Naive thymus-derived CD8-positive, alpha-beta T cell (primary cell): ENCODE results near the gene URB1. TPM values are rescaled to one million over a fixed set of nuclear protein-coding genes. Genes with fewer than 3 reads are reported as not detected.
"Not testable (repeated sequence)": the region's sequence is repeated elsewhere in the genome, so short reads cannot be mapped to it uniquely, and the experiment has no call there.

Experiments used
- ATAC-seq, 2 donors: fragments of 150-1000 bp; cut with Tn5 transposase in 1 of 2; sonication (Bioruptor Pico), chemical (Tn5 transposase) in 1 of 2; 1 replicate in 1 of 2; 2 replicates in 1 of 2; pipeline ENCODE4 v1.10.0; 2021; ENCODE audit warnings: mild to moderate bottlenecking in 2 of 2, moderate library complexity in 2 of 2
- POLR2A ChIA-PET: fragments of 350-600 bp; sonication (Branson Sonifier 250); formaldehyde crosslinking; loops from one replicate; lab custom pipeline; 2021; ENCODE audit warnings: antibody characterized with exemption; lab: Charles Lee
- DNase-seq, 10 donors: peaks; one replicate each; pipeline versions ENCODE4 v3.0.0 to v3.0.0-alpha.2; 2020 to 2022
- H3K27ac Mint-ChIP-seq, 10 donors: one replicate each; pipeline ENCODE4 v1.8.0; 2020 to 2022; ENCODE audit warnings: mild to moderate bottlenecking in 10 of 10, mixed read lengths in 10 of 10, moderate library complexity in 4 of 10, inconsistent platforms in 1 of 10
- H3K27me3 Mint-ChIP-seq, 5 donors: one replicate each; pipeline ENCODE4 v1.8.0; 2021 to 2022; ENCODE audit warnings: mixed read lengths in 5 of 5
- H3K36me3 Mint-ChIP-seq, 3 donors: one replicate each; pipeline ENCODE4 v1.8.0; 2020 to 2022; ENCODE audit warnings: mixed read lengths in 3 of 3, mild to moderate bottlenecking in 2 of 3, inconsistent platforms in 1 of 3
- H3K4me1 Mint-ChIP-seq, 4 donors: one replicate each; pipeline ENCODE4 v1.8.0; 2021 to 2022; ENCODE audit warnings: mixed read lengths in 4 of 4
- H3K4me3 Mint-ChIP-seq, 10 donors: one replicate each; pipeline ENCODE4 v1.8.0; 2020 to 2022; ENCODE audit warnings: mild to moderate bottlenecking in 10 of 10, mixed read lengths in 10 of 10, moderate library complexity in 6 of 10, inconsistent platforms in 1 of 10
- H3K9me3 Mint-ChIP-seq, 9 donors: one replicate each; pipeline ENCODE4 v1.8.0; 2020 to 2022; ENCODE audit warnings: mixed read lengths in 9 of 9, mild to moderate bottlenecking in 3 of 9, inconsistent platforms in 1 of 9, moderate library complexity in 1 of 9
- polyA plus RNA-seq, 3 donors: library from polyadenylated mRNA; unstranded; fragments of 300-500 nt; fragmentation: Illumina TruSeq; gene quantifications; one replicate each; pipeline ENCODE4 v1.2.3, GENCODE V29; 2021
- total RNA-seq, 8 experiments: library from RNA in 2 of 8; stranded (reverse) in 2 of 8; gene quantifications; one replicate each; pipeline ENCODE4 v1.2.3 and lab custom pipeline; 2021 to 2026

The URB1 gene
- total and polyA plus RNA-seq, 5 experiments from 2014 or later = 2.2 to 22.7 (median 5.6) TPM

- no peaks in the 10 kb centered on the region for H3K4me1 Mint-ChIP-seq
- no peak for ATAC-seq
- H3K36me3 Mint-ChIP-seq = peaks cover 1 to 94% (median 33%) of the 10 kb centered on the region in 3 donors
- POLR2A ChIA-PET = no interaction called here
- no peaks in the 10 kb centered on the region for H3K27me3 Mint-ChIP-seq
- H3K27ac Mint-ChIP-seq = peak overlapping the region in 1 of 10 donors; percentile 13
- no peaks in the 10 kb centered on the region for H3K9me3 Mint-ChIP-seq
- DNase-seq = no peak
- no peak overlapping the region for H3K4me3 Mint-ChIP-seq
Measured at GRCh38 chr21:32320059-32320458, 72.8 kb downstream of the URB1 start.

GRCh38 chr21:32319012-32319411, 73.8 kb downstream of the URB1 start:
- Mint-ChIP-seq H3K36me3 (peaks cover 0 to 92% (median 28%) of the 10 kb centered on the region in 3 donors), H3K27ac (peak overlapping the region in 1 of 10 donors; percentile 43), H3K4me1 (no peaks in the 10 kb centered on the region), H3K27me3 (no peaks in the 10 kb centered on the region), H3K4me3 (no peak overlapping the region), H3K9me3 (no peaks in the 10 kb centered on the region)
- DNase-seq (no peak), ATAC-seq (no peak)
- POLR2A ChIA-PET = no interaction called here

GRCh38 chr21:32317726-32318125, 75.1 kb downstream of the URB1 start:
- POLR2A ChIA-PET = no interaction called here
- Mint-ChIP-seq H3K9me3 (no peaks in the 10 kb centered on the region), H3K27ac (no peak overlapping the region), H3K4me1 (no peaks in the 10 kb centered on the region), H3K4me3 (no peak overlapping the region), H3K27me3 (no peaks in the 10 kb centered on the region), H3K36me3 (peaks cover 4 to 92% (median 23%) of the 10 kb centered on the region in 3 donors)
- ATAC-seq = no peak
- DNase-seq = no peak

GRCh38 chr21:32316361-32317215, 76.2 kb downstream of the URB1 start:
- Mint-ChIP-seq H3K36me3 (peaks cover 4 to 86% (median 23%) of the 10 kb centered on the region in 3 donors), H3K4me3 (no peak overlapping the region), H3K27me3 (no peaks in the 10 kb centered on the region), H3K27ac (no peak overlapping the region), H3K9me3 (no peaks in the 10 kb centered on the region), H3K4me1 (no peaks in the 10 kb centered on the region)
- DNase-seq = no peak
- ATAC-seq = no peak
- POLR2A ChIA-PET = no interaction called here

GRCh38 chr21:32315511-32316281, 77.1 kb downstream of the URB1 start:
- no peak for ATAC-seq

GRCh38 chr21:32314806-32315205, 78.0 kb downstream of the URB1 start:
- H3K9me3 Mint-ChIP-seq = no peaks in the 10 kb centered on the region
- POLR2A ChIA-PET = no interaction called here
- H3K4me1 Mint-ChIP-seq = no peaks in the 10 kb centered on the region
- no peak overlapping the region for H3K4me3 Mint-ChIP-seq
- H3K27ac Mint-ChIP-seq = no peak overlapping the region
- no peak for ATAC-seq
- no peak for DNase-seq
- H3K36me3 Mint-ChIP-seq = peaks cover 4 to 71% (median 11%) of the 10 kb centered on the region in 3 donors
- no peaks in the 10 kb centered on the region for H3K27me3 Mint-ChIP-seq

More at GRCh38 chr21:32315511-32316281, 77.1 kb downstream of the URB1 start:
- Mint-ChIP-seq H3K36me3 (peaks cover 4 to 79% (median 20%) of the 10 kb centered on the region in 3 donors), H3K4me3 (no peak overlapping the region), H3K9me3 (no peaks in the 10 kb centered on the region), H3K27me3 (no peaks in the 10 kb centered on the region), H3K4me1 (no peaks in the 10 kb centered on the region), H3K27ac (peak overlapping the region in 2 of 10 donors; percentile 4 to 49)
- POLR2A ChIA-PET = no interaction called here
- DNase-seq = no peak

- H3K36me3 Mint-ChIP-seq = peaks cover 3 to 62% (median 4%) of the 10 kb centered on the region in 3 donors
- no peak for ATAC-seq
- no peak overlapping the region for H3K4me3 Mint-ChIP-seq
- H3K27ac Mint-ChIP-seq = peak overlapping the region in 1 of 10 donors; percentile 69
- no peaks in the 10 kb centered on the region for H3K9me3 Mint-ChIP-seq
- no peaks in the 10 kb centered on the region for H3K27me3 Mint-ChIP-seq
- no peak for DNase-seq
- POLR2A ChIA-PET = no interaction called here
- no peaks in the 10 kb centered on the region for H3K4me1 Mint-ChIP-seq
Measured at GRCh38 chr21:32312976-32313375, 79.8 kb downstream of the URB1 start.

- Mint-ChIP-seq H3K4me1 (no peaks in the 10 kb centered on the region), H3K27me3 (no peaks in the 10 kb centered on the region), H3K36me3 (peaks cover 2 to 56% (median 4%) of the 10 kb centered on the region in 3 donors), H3K4me3 (no peak overlapping the region), H3K9me3 (no peaks in the 10 kb centered on the region), H3K27ac (peak overlapping the region in 5 of 10 donors; percentile 12 to 47 (median 36))
- DNase-seq (no peak), ATAC-seq (no peak)
- POLR2A ChIA-PET = no interaction called here
Measured at GRCh38 chr21:32312326-32312725, 80.5 kb downstream of the URB1 start.

GRCh38 chr21:32311621-32312020, 81.2 kb downstream of the URB1 start:
- Mint-ChIP-seq H3K36me3 (peaks cover 2 to 52% (median 4%) of the 10 kb centered on the region in 3 donors), H3K4me3 (no peak overlapping the region), H3K27me3 (no peaks in the 10 kb centered on the region), H3K4me1 (peaks cover 0 to under 1% (median 0%) of the 10 kb centered on the region in 4 donors), H3K9me3 (no peaks in the 10 kb centered on the region), H3K27ac (peak overlapping the region in 1 of 10 donors; percentile 27)
- ATAC-seq (no peak), DNase-seq (no peak)
- POLR2A ChIA-PET = no interaction called here

GRCh38 chr21:32310976-32311375, 81.8 kb downstream of the URB1 start:
- H3K4me1 Mint-ChIP-seq, H3K4me3 Mint-ChIP-seq, H3K9me3 Mint-ChIP-seq, H3K27me3 Mint-ChIP-seq, ATAC-seq, POLR2A ChIA-PET, DNase-seq: not testable (repeated sequence)
- H3K27ac Mint-ChIP-seq = peak overlapping the region in 2 of 10 donors; percentile 37 to 65
- peaks cover 0 to 47% (median 4%) of the 10 kb centered on the region in 3 donors for H3K36me3 Mint-ChIP-seq

GRCh38 chr21:32309906-32310460, 82.8 kb downstream of the URB1 start:
- Mint-ChIP-seq H3K9me3 (no peaks in the 10 kb centered on the region), H3K27ac (no peak overlapping the region), H3K27me3 (no peaks in the 10 kb centered on the region), H3K4me1 (peaks cover 0 to 2% (median 0%) of the 10 kb centered on the region in 4 donors), H3K36me3 (peaks cover 0 to 41% (median 4%) of the 10 kb centered on the region in 3 donors), H3K4me3 (no peak overlapping the region)
- no peak for ATAC-seq
- POLR2A ChIA-PET = interaction anchor here (0.7 kb wide), 1 partner anchor 291 kb away, joined by 3 read pairs; no protein-coding TSS in a partner anchor
- no peak for DNase-seq

- H3K4me3 Mint-ChIP-seq = no peak overlapping the region
- ATAC-seq (no peak), DNase-seq (no peak)
- H3K4me1 Mint-ChIP-seq = peaks cover 0 to 2% (median 0%) of the 10 kb centered on the region in 4 donors
- no peaks in the 10 kb centered on the region for H3K9me3 Mint-ChIP-seq
- H3K36me3 Mint-ChIP-seq = peaks cover 0 to 30% (median 4%) of the 10 kb centered on the region in 3 donors
- POLR2A ChIA-PET = no interaction called here
- H3K27me3 Mint-ChIP-seq = no peaks in the 10 kb centered on the region
- H3K27ac Mint-ChIP-seq = peak overlapping the region in 3 of 10 donors; percentile 25 to 60 (median 41)
Measured at GRCh38 chr21:32308696-32309095, 84.1 kb downstream of the URB1 start.
